HepG2 (cell line): ENCODE data around the gene TRMU. TPM values are rescaled to one million over a fixed set of nuclear protein-coding genes. Genes with fewer than 3 reads are reported as not detected.

Experiments used
- ATAC-seq: fragments of 200-7000 bp; cut with Tn5 transposase; 3 replicates; pipeline ENCODE4 v1.9.1; 2020; ENCODE audit warnings: mild to moderate bottlenecking, moderate library complexity
- Bru-seq: library from RNA; stranded (reverse); fragments of 400-500 nt; gene quantifications from one replicate; lab custom pipeline; 2021; lab: Mats Ljungman, UMichigan
- BruChase-seq, 2 experiments: library from RNA; stranded (reverse); fragments of 400-500 nt; gene quantifications; one replicate each; lab custom pipeline; 2021; lab: Mats Ljungman, UMichigan
- BruUV-seq: library from RNA; stranded (reverse); fragments of 400-500 nt; replicated peaks from 2 replicates; lab custom pipeline; 2021; lab: Mats Ljungman, UMichigan
- CTCF ChIA-PET: fragments of 300-600 bp; formaldehyde crosslinking; extraction: SDS; loops from one replicate; lab custom pipeline; 2021; ENCODE audit warnings: low total read pairs, inconsistent platforms, low intra/inter-chr PET ratio; lab: Yijun Ruan, JAX
- POLR2A ChIA-PET: fragments of 350-600 bp; sonication (Branson Sonifier 250); formaldehyde crosslinking; loops from one replicate; lab custom pipeline; 2020; ENCODE audit warnings: antibody characterized with exemption, inconsistent platforms; lab: Yijun Ruan, JAX
- DNase-seq: peaks from one replicate; pipeline ENCODE4 v3.0.0-alpha.2; 2015; ENCODE audit warnings: low spot score
- FAIRE-seq: peaks from 3 replicates; lab custom pipeline; 2011; peaks lifted over from hg19 to GRCh38; lab: Jason Lieb, UNC
- H2AFZ ChIP-seq: one replicate; pipeline ENCODE4 v1.6.1; 2011; ENCODE audit warnings: low read length, inconsistent platforms
- H3K27ac ChIP-seq: fragments of 300-600 bp; 3 replicates; pipeline ENCODE4 v1.8.0; 2011; ENCODE audit warnings: mixed run types, mild to moderate bottlenecking, mixed read lengths, low read length, inconsistent platforms; ENCODE audit not compliant: insufficient read depth; ENCODE audit errors: extremely low read length
- H3K27me3 ChIP-seq, 2 experiments: fragments of 200-600 bp in 1 of 2; 2 replicates in 1 of 2; 3 replicates in 1 of 2; pipeline versions ENCODE4 v1.6.0 to v1.8.0; 2011; ENCODE audit warnings: low read length in 2 of 2, mild to moderate bottlenecking in 2 of 2, moderate library complexity in 2 of 2, inconsistent platforms in 1 of 2; ENCODE audit not compliant: insufficient read depth in 2 of 2, control insufficient read depth in 1 of 2
- H3K36me3 ChIP-seq, 2 experiments: fragments of 200-600 bp in 1 of 2; replicated peaks in 1 of 2; 2 replicates in 1 of 2; 3 replicates in 1 of 2; pipeline versions ENCODE4 v1.5.1 to v1.8.0; 2011; ENCODE audit warnings: low read length in 2 of 2, inconsistent platforms in 1 of 2; ENCODE audit not compliant: insufficient read depth in 2 of 2, control insufficient read depth in 1 of 2
- H3K4me1 ChIP-seq: 2 replicates; pipeline ENCODE4 v1.5.1; 2012; ENCODE audit warnings: low read length, inconsistent platforms; ENCODE audit not compliant: insufficient read depth
- H3K4me2 ChIP-seq: 2 replicates; pipeline ENCODE4 v1.6.0; 2011; ENCODE audit warnings: low read depth, low read length, inconsistent platforms
- H3K4me3 ChIP-seq, 3 experiments: fragments of 200-600 bp in 1 of 3; sonication (generic), shearing (Covaris generic) in 1 of 3; replicated peaks in 1 of 3; 2 replicates each; pipeline ENCODE4 v1.5.1; 2011 to 2016; ENCODE audit warnings: low read length in 3 of 3, inconsistent platforms in 2 of 3, low read depth in 2 of 3, mild to moderate bottlenecking in 2 of 3, control low read depth in 1 of 3, mixed read lengths in 1 of 3; ENCODE audit not compliant: insufficient read depth in 1 of 3
- H3K79me2 ChIP-seq: one replicate; pipeline ENCODE4 v1.6.1; 2011; ENCODE audit warnings: low read length, inconsistent platforms; ENCODE audit not compliant: insufficient read depth
- H3K9ac ChIP-seq: 2 replicates; pipeline ENCODE4 v1.6.0; 2011; ENCODE audit warnings: mild to moderate bottlenecking, low read depth, low read length, inconsistent platforms; ENCODE audit not compliant: insufficient read depth
- H3K9me3 ChIP-seq: 2 replicates; pipeline ENCODE4 v1.5.1; 2012; ENCODE audit warnings: mild to moderate bottlenecking, low read length
- H4K20me1 ChIP-seq: 2 replicates; pipeline ENCODE4 v1.6.0; 2011; ENCODE audit warnings: inconsistent platforms, mild to moderate bottlenecking, low read length, moderate library complexity; ENCODE audit not compliant: insufficient read depth
- ARNTL ChIP-seq: sonication (generic); formaldehyde crosslinking; IDR thresholded peaks from 2 replicates; pipeline ENCODE4 v1.4.0; 2020; ENCODE audit warnings: mild to moderate bottlenecking, missing genetic modification reagents
- ATF1 ChIP-seq: IDR thresholded peaks from 2 replicates; pipeline ENCODE4 v1.6.1; 2016; ENCODE audit warnings: mild to moderate bottlenecking, control low read depth
- ATF7-NPFF ChIP-seq: sonication (generic); formaldehyde crosslinking; IDR thresholded peaks from 2 replicates; pipeline ENCODE4 v1.8.1; 2023; ENCODE audit warnings: mild to moderate bottlenecking, low read depth, missing genetic modification reagents, moderate library complexity
- GABPB1 ChIP-seq: IDR thresholded peaks from 2 replicates; pipeline ENCODE4 v1.6.1; 2016; ENCODE audit warnings: mild to moderate bottlenecking, missing genetic modification reagents, moderate library complexity, missing compliant biosample characterization
- GTF3A ChIP-seq: sonication (generic); formaldehyde crosslinking; conservative IDR thresholded peaks from 2 replicates; pipeline ENCODE4 v1.4.0; 2020; ENCODE audit warnings: mild to moderate bottlenecking, missing genetic modification reagents
- HOMEZ ChIP-seq: IDR thresholded peaks from 2 replicates; pipeline ENCODE4 v1.6.1; 2016; ENCODE audit warnings: low read depth
- MEF2D ChIP-seq: sonication (generic); formaldehyde crosslinking; IDR thresholded peaks from 2 replicates; pipeline ENCODE4 v1.5.1; 2020; ENCODE audit warnings: mild to moderate bottlenecking, missing genetic modification reagents
- NR2F1 ChIP-seq, 2 experiments: fragments of 450-650 bp in 1 of 2; formaldehyde crosslinking in 1 of 2; IDR thresholded peaks; 2 replicates each; pipeline versions ENCODE4 v1.5.0 to v1.6.1; 2016 to 2020; ENCODE audit warnings: mild to moderate bottlenecking in 1 of 2, missing compliant biosample characterization in 1 of 2, missing genetic modification reagents in 1 of 2, moderate library complexity in 1 of 2
- RFXAP ChIP-seq: sonication (generic); formaldehyde crosslinking; IDR thresholded peaks from 2 replicates; pipeline ENCODE4 v1.4.0; 2020; ENCODE audit warnings: missing genetic modification reagents, borderline replicate concordance
- ZBTB38 ChIP-seq: sonication (generic); formaldehyde crosslinking; IDR thresholded peaks from 2 replicates; pipeline ENCODE4 v1.5.1; 2020; ENCODE audit warnings: mild to moderate bottlenecking, missing genetic modification reagents
- ZC3H13 ChIP-seq: sonication (generic); formaldehyde crosslinking; IDR thresholded peaks from 2 replicates; pipeline ENCODE4 v1.8.1; 2023; ENCODE audit warnings: mild to moderate bottlenecking, missing genetic modification reagents, moderate library complexity
- ZFP36L1 ChIP-seq: sonication (generic); formaldehyde crosslinking; IDR thresholded peaks from 2 replicates; pipeline ENCODE4 v1.8.0; 2022; ENCODE audit warnings: mild to moderate bottlenecking, missing genetic modification reagents, moderate library complexity
- ZNF256 ChIP-seq: sonication (generic); formaldehyde crosslinking; conservative IDR thresholded peaks from 2 replicates; pipeline ENCODE4 v1.4.0; 2020; ENCODE audit warnings: missing genetic modification reagents
- ZNF530 ChIP-seq: sonication (generic); formaldehyde crosslinking; IDR thresholded peaks from 2 replicates; pipeline ENCODE4 v1.5.0; 2020; ENCODE audit warnings: low read depth, mild to moderate bottlenecking, missing genetic modification reagents
- ZNF724P ChIP-seq: sonication (generic); formaldehyde crosslinking; IDR thresholded peaks from 2 replicates; pipeline ENCODE4 v1.8.0; 2022; ENCODE audit warnings: missing genetic modification reagents, borderline replicate concordance
- ZSCAN30 ChIP-seq: sonication (generic); formaldehyde crosslinking; IDR thresholded peaks from 2 replicates; pipeline ENCODE4 v1.5.0; 2020; ENCODE audit warnings: mild to moderate bottlenecking, missing genetic modification reagents
- WGBS: methylation state at CpG from one replicate; pipeline ENCODE4 v1.1.6; 2017; ENCODE audit warnings: low lambda C conversion rate; 5-methylcytosine and 5-hydroxymethylcytosine counted together
- in situ Hi-C: cut with HindIII; loops from 2 replicates; pipeline ENCODE4 v1.10.0; 2017; ENCODE audit warnings: low pct_unique_long_range_greater_than_20kb; ENCODE audit not compliant: extremely low pct_ligation_motif_present
- intact Hi-C: fragments of 100-400 bp; cut with micrococcal nuclease; formaldehyde crosslinking; loops from one replicate; pipeline ENCODE4 v1.10.0; 2022; ENCODE audit not compliant: unreplicated experiment
- long read RNA-seq, 2 experiments: library from RNA in 1 of 2; library from polyadenylated mRNA in 1 of 2; stranded (forward) in 1 of 2; unstranded in 1 of 2; transcript quantifications; one replicate each; pipeline ENCODE4 v2.0.0, GENCODE V29; 2019 to 2022
- polyA minus RNA-seq, 3 experiments: library from RNA; depleted of rRNA, polyadenylated mRNA; stranded (reverse); fragments of >200 nt; gene quantifications; 2 replicates each; pipeline ENCODE4 v1.2.3, GENCODE V29; 2011; ENCODE audit warnings: low replicate concordance in 1 of 3
- polyA plus RNA-seq, 8 experiments: library from polyadenylated mRNA; depleted of rRNA in 3 of 8; stranded (reverse) in 7 of 8; unstranded in 1 of 8; fragments of >200 nt; fragmentation: Illumina TruSeq in 4 of 8; extraction: Trizol in 4 of 8; gene quantifications; 2 replicates each; pipeline versions ENCODE4 v1.2.1 to v1.2.3, GENCODE V29; 2011 to 2016; ENCODE audit warnings: low read depth in 4 of 8, missing spikeins in 1 of 8, mixed read lengths in 1 of 8; ENCODE audit not compliant: insufficient read depth in 1 of 8
- total RNA-seq, 5 experiments: library from RNA; depleted of rRNA; stranded (reverse); fragments of >200 nt; fragmentation: Illumina TruSeq; extraction: Trizol; gene quantifications; 2 replicates each; pipeline ENCODE4 v1.2.3, GENCODE V29; 2016; ENCODE audit warnings: low read depth in 1 of 5

TRMU gene
- total RNA-seq (2016; rRNA removed; fragmentation: Illumina TruSeq; extraction: Trizol) = 47.7 and 50.2 TPM in 2 replicates
- total RNA-seq (2016; cell fraction: cytosol; rRNA removed; fragmentation: Illumina TruSeq; extraction: Trizol; ENCODE audit: low read depth) = 18.2 and 23.3 TPM in 2 replicates
- total RNA-seq (2016; cell fraction: insoluble cytoplasmic fraction; rRNA removed; fragmentation: Illumina TruSeq; extraction: Trizol) = 47.8 and 51.9 TPM in 2 replicates
- total RNA-seq (2016; cell fraction: membrane; rRNA removed; fragmentation: Illumina TruSeq; extraction: Trizol) = 29.1 and 30.8 TPM in 2 replicates
- total RNA-seq (2016; cell fraction: nucleus; rRNA removed; fragmentation: Illumina TruSeq; extraction: Trizol) = 60.2 and 64.2 TPM in 2 replicates
- 31.0 and 32.1 TPM in 2 replicates for polyA plus RNA-seq (2011; rRNA removed)
- polyA plus RNA-seq (2011; cell fraction: cytosol; rRNA removed) = 19.1 and 26.5 TPM in 2 replicates
- 132 and 159 TPM in 2 replicates for polyA plus RNA-seq (2011; cell fraction: nucleus; rRNA removed)
- 26.7 and 28.6 TPM in 2 replicates for polyA plus RNA-seq (2012)
- 8.9 and 10.9 TPM in 2 replicates for polyA plus RNA-seq (2016; cell fraction: cytosol; fragmentation: Illumina TruSeq; extraction: Trizol; ENCODE audit: low read depth)
- 51.8 and 58.5 TPM in 2 replicates for polyA plus RNA-seq (2016; cell fraction: insoluble cytoplasmic fraction; fragmentation: Illumina TruSeq; extraction: Trizol; ENCODE audit: low read depth)
- 20.5 and 21.0 TPM in 2 replicates for polyA plus RNA-seq (2016; cell fraction: membrane; fragmentation: Illumina TruSeq; extraction: Trizol; ENCODE audit: low read depth)
- 126 and 127 TPM in 2 replicates for polyA plus RNA-seq (2016; cell fraction: nucleus; fragmentation: Illumina TruSeq; extraction: Trizol; ENCODE audit: insufficient read depth, low read depth)
- 36.9 and 68.5 TPM in 2 replicates for polyA minus RNA-seq (2011; rRNA and poly(A)+ RNA removed; ENCODE audit: low replicate concordance)
- polyA minus RNA-seq (2011; cell fraction: cytosol; rRNA and poly(A)+ RNA removed) = 9.8 and 12.0 TPM in 2 replicates
- polyA minus RNA-seq (2011; cell fraction: nucleus; rRNA and poly(A)+ RNA removed) = 105 and 171 TPM in 2 replicates
- percentile 82 among the genes with signal in this experiment for Bru-seq, nascent RNA
- percentile 78 among the genes with signal in this experiment for BruChase-seq, experiment 1, labeled RNA remaining after a 6-hour chase
- BruChase-seq, experiment 2, labeled RNA remaining after a 2-hour chase = percentile 80 among the genes with signal in this experiment
- long read RNA-seq, experiment 1, transcript TRMU-203 (10 exons, 1,830 nt) = minor isoform, 11 of 72 reads
- long read RNA-seq, experiment 1, transcript TRMU-201 (11 exons, 1,940 nt) = major isoform, 28 of 72 reads
- long read RNA-seq, experiment 1, partial matches to known transcripts = 1 of 72 reads
- long read RNA-seq, experiment 1, other reads (novel, unspliced or antisense) = 22 of 72 reads
- long read RNA-seq, experiment 2, transcript TRMU-211 (2 exons, 1,476 nt) = minor isoform, 7 of 40 reads
- long read RNA-seq, experiment 2, transcript TRMU-201 (11 exons, 1,940 nt) = major isoform, 16 of 40 reads
- long read RNA-seq, experiment 2, partial matches to known transcripts = 3 of 40 reads
- long read RNA-seq, experiment 2, other reads (novel, unspliced or antisense) = 11 of 40 reads

GRCh38 chr22:46335201-46336118 lies at the start of gene TRMU:
TSS of gene TRMU (plus strand) at chr22:46335714. CDS start at chr22:46335765, 51 bp downstream.
- no peaks in the 10 kb centered on the region for H3K27me3 ChIP-seq
- no peak within 1 kb of the TSS for H2AFZ ChIP-seq
- in situ Hi-C loops = no loop called here
- no peak for FAIRE-seq
- ATAC-seq = peak; percentile 97
- POLR2A ChIA-PET = interaction anchor here (0.7 to 2.1 kb wide), 12 partner anchors 20 to 322 kb away, joined by 3 to 12 read pairs (median 4); partner anchors contain the start of genes CDPF1, GTSE1 and TTC38
- peak; percentile 71 for DNase-seq
- intact Hi-C loops = no loop called here
- peak within 1 kb of the TSS; percentile 88 for H3K9ac ChIP-seq
- WGBS = 3% methylated on average over 38 of the region's 93 CpGs
- peaks cover 12 to 29% of the 10 kb centered on the region in 2 experiments for H3K36me3 ChIP-seq
- H4K20me1 ChIP-seq = peaks cover 5% of the 10 kb centered on the region; the same call in 1 of the 2 replicates
- BruUV-seq = TSS peak; percentile 89
- peaks cover 36% of the 10 kb centered on the region for H3K79me2 ChIP-seq
- H3K4me1 ChIP-seq = peaks cover 40% of the 10 kb centered on the region
- H3K9me3 ChIP-seq = no peaks in the 10 kb centered on the region
- peak within 1 kb of the TSS; percentile 72 to 100 (median 98) for H3K4me3 ChIP-seq
- H3K4me2 ChIP-seq = peak within 1 kb of the TSS; percentile 98
- CTCF ChIA-PET = no interaction called here
- H3K27ac ChIP-seq = peak within 1 kb of the TSS; percentile 84
- no peak for TF ChIP-seq MEF2D (CRISPR knock-in tag)
- no peak for TF ChIP-seq ZSCAN30 (CRISPR knock-in tag)
- peak; percentile 94 for TF ChIP-seq ZBTB38 (CRISPR knock-in tag)
- peak; percentile 100 for TF ChIP-seq GABPB1 (CRISPR knock-in tag)
- no peak; the same call in 1 of the 2 replicates for TF ChIP-seq ZNF256 (CRISPR knock-in tag)
- peak; percentile 84 for TF ChIP-seq ZC3H13 (CRISPR knock-in tag)
- TF ChIP-seq ARNTL (CRISPR knock-in tag) = peak; percentile 13; the same call in 1 of the 2 replicates
- TF ChIP-seq ZNF724P (CRISPR knock-in tag) = peak; percentile 89
- no peak for TF ChIP-seq ATF1 (CRISPR knock-in tag)
- TF ChIP-seq RFXAP (CRISPR knock-in tag) = peak; percentile 84; the same call in 1 of the 2 replicates
- TF ChIP-seq ZFP36L1 = peak; percentile 81
- TF ChIP-seq HOMEZ (CRISPR knock-in tag) = 0 out of 2 replicates have a peak, but pooled peaks have one; percentile 31
- 0 out of 2 replicates have a peak, but pooled peaks have one; percentile 60 for TF ChIP-seq ZNF530 (CRISPR knock-in tag)
- TF ChIP-seq NR2F1 (CRISPR knock-in tag; IDR thresholded peaks at IDR 0.05) = no peak
- TF ChIP-seq ATF7-NPFF (CRISPR knock-in tag) = peak; percentile 89
- no peak for TF ChIP-seq GTF3A (CRISPR knock-in tag)
